ENCODE data around the gene LRRC8D.

Gene LRRC8D

DNA sequence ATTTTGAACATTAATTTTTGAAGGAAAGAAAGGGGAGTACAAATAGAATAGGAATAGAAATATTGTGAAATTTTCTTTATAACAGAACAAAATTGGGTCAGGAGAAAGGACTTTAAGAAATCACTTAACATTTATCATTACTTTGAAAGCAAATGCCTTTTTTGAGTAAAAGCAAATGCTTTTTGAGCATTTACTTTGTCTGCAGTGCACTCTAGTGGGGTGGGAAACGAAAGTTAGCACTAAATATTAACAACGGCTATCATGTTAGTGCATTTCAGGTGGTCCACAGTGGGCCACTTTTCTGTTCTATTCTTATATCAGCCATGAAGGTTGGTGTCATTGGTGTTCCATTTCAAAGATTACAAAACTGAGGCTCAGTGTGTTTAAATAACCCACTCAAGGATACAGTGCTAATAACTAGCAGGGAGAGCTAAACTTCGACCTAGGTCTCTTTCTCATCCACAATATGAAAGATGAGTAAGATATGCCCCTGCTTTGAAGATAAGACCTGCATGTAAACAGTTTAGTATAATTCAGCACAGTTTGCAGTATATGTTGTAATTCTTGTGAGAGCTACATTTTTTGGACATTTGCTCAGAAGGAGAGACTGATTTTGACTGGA, 13.4 kb downstream of the LRRC8D start:
- ATAC-seq: no peak

DNA sequence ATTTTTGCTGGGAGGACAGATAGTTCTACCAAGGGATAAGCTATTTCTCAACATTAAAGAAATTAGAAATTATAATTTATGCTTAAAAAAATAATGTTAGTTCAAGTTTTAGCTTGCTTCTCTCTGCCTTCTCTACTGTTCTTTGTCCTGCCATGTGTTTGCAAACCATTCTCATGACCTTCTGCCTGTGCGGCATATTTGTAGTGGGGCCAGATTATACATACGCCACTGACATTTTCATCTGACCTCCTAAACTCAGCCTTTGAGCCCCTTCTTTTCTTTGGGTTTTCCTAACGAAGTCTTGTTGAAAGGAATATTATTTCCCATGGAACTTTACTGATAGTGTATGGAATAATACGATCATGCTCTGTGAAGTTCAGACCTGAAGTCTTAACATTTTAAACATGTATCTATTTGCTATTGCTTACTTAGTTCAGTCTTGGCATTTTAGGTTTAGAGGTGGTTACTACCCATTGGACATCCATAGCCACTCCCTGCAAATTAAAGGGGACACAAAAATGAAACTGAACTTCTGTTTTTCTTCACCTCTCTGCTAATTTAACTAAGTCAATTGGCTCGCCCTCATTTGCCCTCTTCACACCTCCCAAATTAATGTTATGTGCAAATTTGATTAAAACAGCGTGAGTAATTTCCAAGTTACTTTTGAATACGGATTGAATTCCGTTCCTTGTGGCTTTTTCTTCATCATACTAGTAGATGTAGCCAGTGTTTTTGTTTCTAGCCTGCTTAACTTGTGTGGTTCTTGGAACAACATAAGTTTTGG, 15.6 kb downstream of the LRRC8D start:
- ATAC-seq: no peak

DNA sequence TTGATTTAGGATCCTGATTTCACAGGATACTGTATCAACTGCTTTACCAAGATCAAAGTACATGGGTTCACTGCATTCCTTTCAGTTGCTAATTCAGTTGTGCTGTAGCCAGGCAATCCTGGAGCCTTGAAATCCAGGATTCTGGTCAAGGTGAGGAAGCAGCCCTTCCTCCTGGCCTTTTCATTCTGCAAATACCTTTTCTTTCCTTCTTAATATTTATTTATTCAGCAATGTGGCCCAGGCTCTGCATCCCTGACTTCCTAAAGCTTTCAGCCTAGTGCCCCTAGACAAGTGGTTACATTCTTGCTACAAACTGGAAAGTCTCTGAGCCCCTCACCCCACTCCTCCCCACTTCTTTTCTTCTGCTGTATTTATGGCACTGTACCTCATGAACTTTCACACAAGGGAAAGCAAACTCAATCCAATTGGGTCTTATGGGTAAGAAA, 16.2 kb downstream of the LRRC8D start:
- no peak for ATAC-seq

DNA sequence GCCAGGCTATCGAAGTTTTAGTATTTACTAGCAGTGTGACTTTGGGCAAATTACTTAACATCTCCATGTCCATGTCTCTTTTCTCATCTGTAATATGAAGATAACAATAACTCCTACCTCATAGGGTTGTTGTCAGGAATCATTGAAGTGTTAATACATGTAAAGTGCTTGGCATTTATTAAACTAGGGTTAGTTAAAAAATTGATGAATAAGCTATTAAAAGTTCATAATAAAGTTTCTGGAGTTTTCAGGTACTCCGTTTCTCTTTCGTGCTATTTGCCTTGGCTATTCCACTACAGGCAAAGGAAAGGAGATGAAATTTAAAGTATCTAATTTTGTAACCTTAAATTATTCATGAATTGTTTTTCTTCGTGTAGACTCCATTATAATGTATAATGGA, 16.7 kb downstream of the LRRC8D start:
- ATAC-seq: no peak

DNA sequence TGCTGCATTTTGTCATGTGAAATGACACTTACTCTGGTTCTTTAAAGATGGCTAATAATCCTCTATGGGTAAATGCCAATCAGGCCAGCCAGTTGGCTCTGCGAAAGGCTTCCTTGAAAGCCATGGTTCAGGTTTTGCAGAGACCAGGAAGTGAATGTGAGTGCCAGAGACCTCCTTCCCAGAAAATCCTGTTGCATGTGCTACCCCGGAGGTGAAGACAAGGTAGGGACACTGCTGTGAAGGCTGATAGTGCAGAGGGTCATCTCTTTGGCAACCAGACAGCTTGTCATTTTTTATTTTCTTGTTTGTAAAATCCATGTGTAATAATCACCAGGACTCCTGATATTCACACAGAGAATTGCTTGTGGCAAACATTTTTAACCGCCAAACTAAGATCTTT, 18.7 kb downstream of the LRRC8D start:
- ATAC-seq: no peak

DNA sequence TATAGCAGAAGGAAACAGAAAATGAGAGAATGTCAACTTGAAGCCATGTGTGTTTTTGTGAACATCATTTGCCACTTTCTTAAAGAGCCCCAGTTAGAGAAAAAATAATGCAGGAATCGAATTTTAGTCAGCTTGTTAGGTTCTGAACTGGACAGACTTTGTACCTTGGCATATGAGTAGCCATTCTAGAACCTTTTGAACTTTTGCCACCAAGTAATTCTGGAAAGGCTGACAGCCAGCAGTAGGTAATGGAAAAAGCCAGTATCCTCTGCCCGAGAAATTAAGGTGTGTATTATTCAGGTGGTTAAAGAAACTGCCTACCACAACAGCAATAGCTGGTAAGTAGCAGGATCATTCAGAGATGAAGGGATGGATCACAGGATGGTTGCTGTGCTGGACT, 20.7 kb downstream of the LRRC8D start:
- ATAC-seq: no peak

DNA sequence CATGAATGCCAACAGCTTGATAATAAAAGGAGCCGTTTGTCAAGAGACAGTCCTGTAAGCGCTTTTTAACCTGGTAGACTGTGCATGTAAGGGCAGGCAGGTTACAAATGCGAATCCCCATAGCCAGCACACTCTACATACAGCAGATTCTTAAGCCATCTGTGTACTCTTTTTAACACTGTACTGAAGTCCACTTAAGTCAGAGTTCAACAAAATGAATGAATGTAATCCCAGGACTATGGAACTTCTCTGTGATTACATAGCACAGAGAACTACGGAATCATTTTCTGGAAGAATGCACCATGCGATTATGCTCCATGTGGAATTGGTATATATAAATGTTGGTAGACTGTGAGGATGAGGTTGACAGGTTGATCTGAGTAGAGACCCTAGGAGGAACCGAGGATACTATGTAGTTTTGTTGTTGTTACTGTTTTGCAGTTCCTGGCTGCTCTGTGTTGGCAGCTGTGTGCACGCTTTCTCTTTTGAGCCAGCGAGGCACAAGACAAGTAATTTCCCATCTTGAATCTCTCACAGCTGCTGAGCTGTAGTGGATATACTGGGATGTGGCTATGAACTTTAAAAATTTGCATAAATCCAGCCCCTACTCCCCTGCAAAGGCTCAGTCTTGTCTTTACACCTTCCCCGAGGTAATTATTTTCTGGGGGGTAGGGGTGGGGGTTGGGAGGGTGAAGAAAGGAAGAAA, 21.9 kb downstream of the LRRC8D start:
- peak; percentile 20 to 21 for ATAC-seq

DNA sequence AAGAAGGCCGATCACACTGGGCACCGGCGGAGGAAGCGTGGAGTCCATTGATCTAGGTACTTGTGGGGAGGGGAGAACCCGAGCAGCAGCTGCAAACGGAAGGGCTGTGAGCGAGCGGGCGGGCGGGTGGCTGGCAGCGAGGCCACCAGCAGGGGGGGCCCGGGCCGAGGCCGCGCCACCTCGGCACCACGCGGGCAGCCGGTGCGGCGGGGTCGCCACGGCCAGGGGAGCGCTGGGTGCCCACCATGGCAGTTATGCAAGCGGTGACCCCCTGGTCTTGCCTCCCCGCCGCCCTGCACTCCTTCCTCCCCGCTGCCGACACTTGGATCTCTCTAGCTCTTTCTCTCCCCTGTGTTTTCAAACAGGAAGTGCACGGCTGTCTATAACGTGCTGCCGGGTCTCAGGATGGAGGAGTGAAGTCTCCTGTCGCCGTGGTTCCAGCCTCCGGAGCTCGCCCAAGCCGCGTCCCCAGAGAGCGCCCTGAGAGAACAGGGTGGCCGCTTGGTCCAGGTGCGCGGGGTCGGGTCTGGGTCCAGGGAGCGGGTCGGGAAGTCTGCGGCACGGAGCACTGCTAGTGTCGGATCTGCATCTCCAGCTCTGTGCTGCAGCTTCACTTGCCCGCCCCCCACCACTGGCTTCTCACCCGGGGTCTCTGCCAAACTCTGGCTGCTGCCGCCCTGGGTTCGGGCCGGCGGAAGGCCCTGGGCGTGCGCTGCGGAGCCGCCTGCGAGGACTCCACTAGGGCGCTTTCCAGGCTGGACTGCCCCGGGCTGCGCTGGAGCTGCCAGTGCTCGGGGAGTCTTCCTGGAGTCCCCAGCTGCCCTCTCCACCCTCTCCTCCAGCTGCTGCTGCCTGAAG, 22.7 kb downstream of the LRRC8D start:
- peak; percentile 76 to 86 for ATAC-seq

DNA sequence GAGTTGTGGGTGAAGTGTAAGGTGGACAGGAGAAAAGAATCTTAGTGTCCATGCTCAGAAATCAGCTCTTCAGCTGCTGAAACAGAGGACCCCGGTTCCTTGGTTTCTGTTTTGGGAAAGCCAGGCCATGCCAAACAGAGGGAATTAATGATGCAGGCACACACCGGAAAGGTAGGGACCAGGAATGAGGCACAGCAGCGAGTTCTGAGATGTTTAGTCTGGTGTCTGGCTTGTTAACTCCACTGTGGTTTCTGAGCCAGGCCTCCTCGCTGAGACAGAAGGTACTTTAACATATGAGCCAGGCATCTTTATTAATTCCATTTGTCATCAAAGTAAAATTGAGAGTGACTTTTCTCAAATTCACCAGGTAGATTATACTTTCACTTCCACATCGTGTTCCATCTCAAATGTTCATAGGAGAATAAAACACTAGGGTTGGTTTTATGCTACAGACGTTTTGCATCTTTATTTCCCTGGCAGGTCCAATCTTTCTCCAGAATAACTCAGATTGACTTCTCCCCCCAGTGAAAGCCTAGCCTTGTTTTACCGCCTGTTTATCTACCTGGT, 23.5 kb downstream of the LRRC8D start:
- peak; percentile 62 to 67 for ATAC-seq

DNA sequence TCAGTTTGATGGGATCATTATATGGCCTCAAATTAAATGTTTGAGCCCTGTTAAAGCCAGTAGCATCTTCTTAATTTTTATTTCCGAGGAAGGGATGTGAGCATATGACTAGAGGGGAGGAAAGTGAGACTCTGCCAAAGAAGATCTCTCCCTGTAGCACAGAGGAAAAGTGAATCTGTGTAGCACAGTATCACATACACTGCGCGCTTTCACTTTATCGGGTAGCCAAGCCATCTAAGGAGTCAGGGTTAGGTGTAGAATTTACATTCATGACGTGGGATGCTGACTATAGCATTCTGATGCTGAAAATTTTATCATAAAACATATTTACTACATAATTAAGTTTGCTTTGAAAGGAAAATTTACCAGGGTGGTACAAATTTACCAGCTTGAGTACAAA, 24.0 kb downstream of the LRRC8D start:
- peak; percentile 30 to 36 for ATAC-seq

DNA sequence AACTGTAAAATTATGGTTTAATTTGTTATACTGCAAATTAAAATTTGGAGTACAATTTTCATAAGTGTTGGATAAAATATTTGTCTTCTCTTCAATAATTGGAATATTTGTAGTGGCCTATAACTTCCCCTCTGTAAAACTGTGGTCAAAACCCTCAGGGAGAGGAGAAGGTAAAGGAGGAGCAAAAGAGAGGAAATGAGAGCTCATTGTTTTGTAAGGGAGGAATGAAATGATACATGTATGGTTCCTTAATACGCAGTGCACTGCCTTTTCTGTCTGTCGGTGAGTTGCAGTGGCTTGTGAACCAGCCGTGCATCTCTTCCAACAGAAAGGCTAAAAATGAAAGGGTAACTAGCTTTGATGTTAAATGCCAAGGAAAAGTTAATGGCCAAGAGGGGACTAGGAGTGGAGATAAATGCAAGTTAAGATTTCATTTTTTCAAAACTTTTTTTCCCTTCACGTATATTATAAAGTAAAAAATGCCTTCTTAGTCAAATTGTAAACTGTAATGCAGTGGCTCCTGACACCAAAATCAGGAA, 26.4 kb downstream of the LRRC8D start:
- no peak for ATAC-seq

DNA sequence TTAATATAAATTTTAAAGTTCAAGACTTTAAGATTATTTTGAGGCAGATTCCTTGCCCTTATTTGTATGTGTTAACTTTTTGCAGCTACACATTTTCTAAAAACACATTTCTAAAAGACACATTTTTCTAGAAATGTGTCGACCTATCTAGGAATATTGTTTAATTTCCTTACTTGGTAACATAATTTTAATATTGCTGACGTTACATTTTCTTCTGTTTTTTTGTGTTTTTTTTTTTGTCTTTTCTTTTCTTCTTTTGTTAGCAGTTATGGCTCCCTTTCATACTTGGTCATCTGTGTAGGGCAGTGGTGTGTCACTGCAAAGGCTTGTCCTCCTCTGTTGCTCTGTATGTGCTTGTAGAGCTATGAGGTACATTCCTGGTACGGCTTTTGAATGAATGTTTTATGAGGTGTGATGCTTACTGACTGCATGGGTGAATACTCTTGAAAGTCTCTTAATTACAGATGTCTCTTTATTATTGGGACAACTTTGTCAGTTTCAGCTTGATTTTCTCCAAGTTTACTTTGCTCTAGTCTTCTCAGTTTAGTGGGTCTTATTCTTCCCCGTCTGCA, 30.1 kb downstream of the LRRC8D start:
- no peak for ATAC-seq

DNA sequence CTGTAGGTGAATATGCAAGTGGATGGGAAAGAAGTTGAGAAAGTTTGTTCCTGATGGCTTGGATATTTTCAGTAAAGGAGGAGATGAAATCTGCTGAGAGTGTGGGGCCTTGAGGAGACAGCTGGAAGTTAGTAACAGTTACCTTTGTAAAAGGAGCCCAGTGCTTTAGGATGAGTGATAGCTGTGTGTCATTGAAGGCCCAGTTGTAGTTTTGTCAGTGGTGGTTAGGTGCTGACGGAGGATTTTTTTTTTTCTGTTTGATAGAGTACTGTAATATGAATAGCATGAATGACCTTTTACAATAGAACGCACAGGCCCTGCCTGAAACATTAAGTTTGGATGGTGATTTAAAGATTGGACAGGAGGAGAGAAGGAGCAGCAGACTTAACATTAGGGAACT, 33.3 kb downstream of the LRRC8D start:
- ATAC-seq: peak; percentile 54 to 65

DNA sequence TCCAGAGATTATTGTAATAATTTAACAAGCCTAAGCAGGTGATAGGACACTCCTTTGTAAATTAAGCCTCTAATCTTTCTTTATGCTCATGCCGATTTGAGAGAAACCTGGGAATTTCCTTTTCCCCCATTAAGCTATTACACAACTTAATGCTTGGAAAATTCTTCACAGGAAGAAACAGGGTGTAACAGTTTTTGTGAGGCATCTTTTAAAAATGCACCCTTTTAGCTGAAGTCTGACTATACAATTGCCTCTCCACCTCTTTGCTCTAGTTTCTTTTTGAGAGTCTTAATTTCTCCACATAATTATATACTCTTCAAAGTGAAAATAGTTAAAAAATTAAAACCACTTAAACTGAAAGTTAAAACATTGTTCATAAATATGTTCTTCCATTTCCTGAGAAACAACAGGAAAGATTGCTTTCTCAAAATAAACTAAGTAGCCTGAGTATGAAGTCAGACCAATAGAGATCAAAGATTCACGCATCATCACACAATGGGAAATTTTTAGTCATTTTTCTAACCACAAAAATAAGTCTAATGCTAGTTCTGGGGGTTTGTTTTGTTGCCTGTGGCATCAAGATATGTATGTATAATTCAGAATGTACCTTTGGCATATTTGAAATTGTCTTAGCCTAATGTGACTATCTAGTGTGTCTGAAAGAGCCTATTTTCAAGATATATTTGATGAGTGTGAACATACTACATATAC, 34.7 kb downstream of the LRRC8D start:
- ATAC-seq: peak; percentile 78 to 81

DNA sequence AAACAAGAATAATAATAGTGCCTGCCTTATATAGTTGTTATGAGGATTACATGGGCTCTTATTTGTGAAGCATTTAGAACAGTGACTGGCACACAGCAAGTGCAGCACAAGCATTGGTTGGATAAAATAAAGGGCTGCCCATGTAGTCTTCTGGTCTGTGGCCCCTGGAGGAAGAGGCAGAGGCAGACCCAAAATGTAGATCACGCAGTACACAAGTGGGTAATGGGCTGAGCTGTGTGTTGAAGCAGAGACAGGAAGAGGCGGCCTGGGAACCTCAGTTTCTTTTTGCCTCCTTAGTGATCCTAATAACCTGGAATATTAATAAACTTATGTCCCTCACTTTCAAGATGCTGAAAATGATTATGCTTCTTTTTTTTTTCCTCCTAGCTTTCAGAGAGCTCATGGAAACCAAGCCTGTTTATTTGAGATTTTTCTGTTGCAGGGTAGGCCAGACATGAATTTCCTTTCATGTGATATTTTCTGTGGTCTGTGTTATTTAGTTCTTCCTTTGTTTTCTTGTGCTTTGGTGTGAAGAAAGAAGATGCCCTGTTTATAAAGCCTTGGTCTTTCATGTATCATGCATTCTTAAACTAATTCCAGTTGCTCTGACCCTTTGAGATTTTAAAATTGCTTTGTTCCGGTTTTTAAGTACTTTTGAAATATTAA, 42.5 kb downstream of the LRRC8D start:
- no peak for ATAC-seq

DNA sequence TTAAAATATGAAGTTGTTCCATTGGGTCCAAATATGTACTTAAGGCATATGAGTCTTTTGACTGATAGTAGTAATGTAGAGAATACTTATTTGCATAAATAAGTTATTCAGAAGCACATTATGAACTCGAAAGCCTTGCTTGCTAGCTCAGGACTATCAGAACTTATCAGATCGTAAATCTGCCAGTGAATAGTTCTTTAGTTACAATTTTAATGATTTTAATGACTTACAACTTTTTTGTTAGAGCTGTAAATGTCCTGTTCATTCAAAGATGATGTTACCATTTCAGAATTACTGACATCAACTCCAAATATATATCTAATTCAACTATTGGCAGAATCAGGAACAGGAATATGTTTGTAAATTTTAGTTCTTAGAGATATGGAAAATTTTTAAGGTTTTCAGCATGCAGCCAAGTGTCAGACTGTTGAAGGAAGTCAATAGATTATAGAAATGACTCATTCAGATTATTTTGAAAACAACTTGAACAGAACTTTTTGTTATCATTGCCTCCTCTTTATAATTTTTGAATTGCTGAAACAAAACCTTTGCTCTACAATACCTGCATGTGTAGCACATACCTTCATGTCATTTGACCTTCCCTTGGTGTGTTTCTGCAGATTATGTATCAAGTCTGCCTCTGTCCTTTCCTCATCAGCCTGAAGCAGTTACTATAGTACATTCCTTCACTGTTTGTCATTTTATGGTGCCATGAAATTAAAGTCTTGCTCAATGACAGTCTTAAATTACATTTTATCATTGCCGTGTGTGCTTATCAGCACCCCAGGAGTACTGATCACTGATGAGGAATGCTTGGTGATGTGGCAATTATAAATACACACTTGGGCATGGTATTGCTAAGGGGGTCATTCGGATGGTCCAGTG, 44.9 kb downstream of the LRRC8D start:
- ATAC-seq: peak in 1 of 2 donors; percentile 33

DNA sequence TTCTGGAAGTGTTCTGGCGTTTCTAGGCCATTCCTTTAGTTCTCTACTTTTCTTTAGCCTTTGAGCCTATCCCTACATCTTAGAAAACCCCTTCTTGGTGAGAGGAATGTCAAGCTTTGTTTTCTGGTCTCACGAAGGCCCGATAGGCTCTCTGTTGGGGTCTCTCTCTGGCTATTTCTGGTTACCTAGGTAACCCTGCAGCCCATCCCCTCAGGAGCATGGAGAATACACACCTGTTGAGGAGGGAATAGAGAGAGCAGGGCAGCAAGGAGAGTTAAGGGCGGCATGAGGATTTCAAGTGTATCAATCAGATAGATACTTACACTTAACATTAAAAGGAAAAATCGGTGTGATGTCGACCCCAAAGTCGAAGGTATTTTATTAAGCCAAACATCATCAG, 45.7 kb downstream of the LRRC8D start:
- ATAC-seq: no peak

DNA sequence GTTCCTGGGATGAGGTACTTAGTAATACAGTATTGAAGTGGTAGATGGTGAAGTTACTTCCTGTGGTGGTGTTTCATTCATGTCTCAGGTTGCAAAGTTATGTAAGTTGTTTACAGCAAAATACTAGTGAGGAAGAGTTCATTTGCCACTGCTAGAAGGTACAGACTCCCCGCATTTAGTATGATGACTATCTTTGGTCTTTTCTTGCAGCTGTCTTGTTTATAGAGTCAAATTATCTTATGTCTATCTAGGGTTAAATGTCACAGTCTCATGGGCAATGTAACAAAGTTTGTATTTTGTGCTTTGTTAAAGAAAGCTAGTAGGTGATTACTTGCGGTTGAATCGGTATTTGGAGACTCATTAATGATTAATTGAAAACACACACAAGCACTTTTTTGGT, 50.2 kb downstream of the LRRC8D start:
- peak in 1 of 2 donors; percentile 48 for ATAC-seq

DNA sequence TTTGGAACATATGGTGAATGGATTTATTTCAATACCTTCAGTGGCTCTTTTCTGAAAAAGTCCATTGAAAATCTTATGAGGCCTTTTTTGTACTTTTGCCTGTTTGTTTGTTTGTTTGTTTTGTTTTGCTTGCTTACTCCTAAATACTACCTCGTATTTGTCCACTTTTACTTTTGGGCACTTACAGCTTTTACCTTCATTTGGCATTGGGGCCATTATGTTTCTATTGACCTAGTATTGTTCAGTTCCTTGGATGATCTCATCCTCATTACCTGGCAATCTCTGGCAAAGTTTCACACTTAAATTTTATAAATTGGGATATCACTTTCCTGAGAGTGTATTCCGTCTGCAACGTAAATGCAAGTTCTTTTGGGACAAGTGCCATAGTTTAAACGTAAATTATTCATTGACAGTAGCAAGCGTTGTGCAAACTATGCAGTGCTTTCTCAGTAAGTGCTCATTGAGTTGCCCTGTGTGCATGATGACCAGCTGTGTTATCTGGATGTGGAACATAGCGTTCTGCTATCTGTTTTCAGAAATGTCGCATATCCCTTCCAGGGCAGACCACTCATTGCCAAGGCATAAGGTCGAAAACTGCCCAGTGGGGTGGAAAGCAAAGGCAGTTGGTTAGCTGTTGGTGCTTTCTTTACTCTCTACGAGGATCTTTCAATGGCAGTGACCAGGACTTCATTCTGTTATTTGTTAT, 51.1 kb downstream of the LRRC8D start:
- ATAC-seq: no peak
